NCI-H526 (cell line): Measurements from ENCODE around the gene TAF4.
"Not testable (repeated sequence)": the region's sequence is repeated elsewhere in the genome, so short reads cannot be mapped to it uniquely, and the experiment has no call there.

Source experiments
- DNase-seq, 2 experiments: peaks; one replicate each; lab custom pipeline; 2025; lab: John Stamatoyannopoulos, UW

The TAF4 gene

DNA sequence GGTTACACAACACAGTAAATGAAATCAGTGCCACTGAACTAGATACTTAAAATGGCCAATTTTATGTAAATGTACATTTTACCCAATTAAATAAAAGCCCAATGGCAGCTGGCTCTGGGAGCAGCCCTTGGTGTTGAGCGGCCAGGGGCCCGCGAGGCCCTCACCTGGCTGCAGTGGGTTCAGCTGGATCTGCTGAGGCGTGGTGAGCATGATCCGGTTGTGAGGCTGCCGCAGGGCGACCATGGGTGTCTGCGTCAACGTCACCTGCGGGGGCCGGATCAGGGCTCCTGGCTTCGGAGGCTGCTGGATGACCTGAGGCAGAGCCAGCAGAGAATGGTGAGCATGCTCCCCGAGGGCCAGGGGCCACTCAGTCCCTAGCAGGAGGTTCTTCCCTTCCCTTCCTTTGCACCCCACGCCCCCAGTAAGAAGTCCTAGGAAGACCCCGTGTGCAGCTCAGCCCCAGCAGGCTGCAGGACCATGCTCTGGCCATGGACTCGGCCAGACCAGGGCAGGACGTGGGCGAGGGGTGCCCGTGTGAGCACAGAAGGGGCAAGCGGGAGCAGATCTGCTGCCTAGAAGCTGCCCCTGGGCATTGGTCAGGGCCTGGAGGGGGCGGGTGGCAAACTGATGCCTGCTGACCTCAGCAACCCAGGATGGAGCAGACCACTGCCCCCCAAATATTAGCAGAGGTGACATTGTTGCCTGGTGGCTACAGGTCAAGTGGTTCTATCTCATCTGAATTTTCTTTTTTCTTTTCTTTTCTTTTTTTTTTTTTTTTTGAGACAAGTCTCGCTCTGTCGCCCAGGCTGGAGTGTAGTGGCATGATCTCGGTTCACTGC lies 61.9 kb downstream of the TAF4 start:
- DNase-seq, result no peak

DNA sequence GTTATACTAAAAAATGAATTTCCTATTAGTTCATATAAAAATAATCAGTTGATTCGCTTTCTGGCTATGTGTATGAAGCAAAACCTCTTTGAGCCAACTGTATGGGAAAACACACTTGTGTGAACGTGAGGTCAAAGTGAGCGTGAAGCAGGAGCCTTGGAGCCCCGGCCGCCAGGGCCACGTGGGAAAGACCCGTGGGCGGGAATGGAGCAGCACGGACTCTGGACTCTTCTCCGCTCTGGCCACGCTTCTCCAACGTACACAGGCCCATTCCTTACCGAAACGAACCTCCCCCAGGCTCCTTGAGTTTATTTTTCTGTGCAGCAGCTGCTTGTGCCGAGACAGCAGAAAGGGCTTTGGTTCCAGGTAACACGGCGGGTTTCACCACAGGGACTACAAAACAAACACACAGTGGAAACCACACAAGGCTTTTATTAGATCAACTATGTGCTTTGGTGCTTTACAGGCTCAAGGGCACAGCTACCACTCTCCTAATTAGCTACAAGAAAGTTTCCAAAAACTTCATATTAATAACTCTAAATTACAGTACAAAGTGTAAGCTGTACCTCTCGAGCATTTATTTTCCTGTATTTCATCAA lies 62.7 kb downstream of the TAF4 start:
- no peak for DNase-seq

DNA sequence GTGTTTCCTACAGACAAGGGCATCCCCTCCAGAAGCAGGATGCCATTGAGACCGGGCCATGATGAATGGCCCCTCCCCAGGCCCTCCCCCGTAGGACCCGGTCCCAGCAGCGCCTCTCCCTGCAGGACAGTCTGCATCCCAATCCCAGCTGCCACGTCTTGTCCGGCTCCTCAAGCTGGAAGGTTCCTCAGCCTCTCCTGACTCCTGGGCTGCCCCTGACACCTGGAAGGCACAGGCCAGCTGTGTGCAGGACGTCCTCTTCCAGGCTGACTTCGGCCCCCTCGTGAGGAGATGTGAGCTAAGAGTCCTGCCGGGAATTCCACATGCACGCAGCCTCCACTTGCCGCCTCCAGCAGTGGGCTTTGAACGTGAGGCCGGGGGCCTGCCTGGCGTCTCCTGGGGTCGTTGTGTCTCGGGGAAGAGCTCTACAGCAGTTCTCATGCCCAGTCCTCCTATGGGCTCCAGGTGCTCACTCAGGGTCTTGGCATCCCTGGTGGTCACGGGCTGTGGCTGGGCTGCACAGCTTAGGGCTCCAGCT lies 64.4 kb downstream of the TAF4 start:
- no peak for DNase-seq

DNA sequence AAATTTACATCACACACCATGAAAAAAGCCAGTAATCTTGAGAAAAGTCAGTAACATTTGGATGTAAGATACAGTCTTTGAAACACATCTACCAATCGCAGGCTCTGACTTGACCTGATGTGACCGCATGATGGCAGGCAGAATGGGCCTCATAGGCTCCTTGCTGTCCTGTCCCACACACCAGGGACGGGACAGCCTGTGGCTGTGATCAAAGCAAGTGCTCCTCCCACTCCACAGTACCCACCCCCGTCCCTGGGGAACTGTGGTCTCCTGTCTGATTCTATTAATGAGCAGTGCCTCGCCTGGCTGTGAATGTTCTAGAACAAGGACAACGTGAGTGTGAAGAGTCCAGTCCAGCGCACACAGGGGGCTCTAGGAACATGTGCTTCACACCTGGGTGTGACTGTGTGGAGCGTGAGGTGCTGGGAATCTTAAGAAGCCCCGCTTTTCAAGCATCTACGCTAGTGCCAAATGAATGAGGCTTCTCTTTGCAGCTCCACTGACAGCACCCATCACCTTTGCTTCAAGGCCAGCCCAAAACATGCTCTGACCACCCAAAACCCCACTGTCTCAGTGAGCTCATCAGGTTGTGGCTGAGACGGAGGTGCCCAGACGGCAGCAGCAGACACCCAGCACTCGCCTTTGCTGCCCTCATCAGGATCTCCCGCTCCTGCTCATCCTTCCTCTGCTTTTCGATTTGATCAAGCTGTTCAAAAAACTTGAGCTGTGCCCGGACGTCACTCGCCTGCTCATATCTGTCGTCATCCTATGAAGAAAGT lies 67.1 kb downstream of the TAF4 start:
- DNase-seq, result peak in 1 of 2 experiments; percentile 57

DNA sequence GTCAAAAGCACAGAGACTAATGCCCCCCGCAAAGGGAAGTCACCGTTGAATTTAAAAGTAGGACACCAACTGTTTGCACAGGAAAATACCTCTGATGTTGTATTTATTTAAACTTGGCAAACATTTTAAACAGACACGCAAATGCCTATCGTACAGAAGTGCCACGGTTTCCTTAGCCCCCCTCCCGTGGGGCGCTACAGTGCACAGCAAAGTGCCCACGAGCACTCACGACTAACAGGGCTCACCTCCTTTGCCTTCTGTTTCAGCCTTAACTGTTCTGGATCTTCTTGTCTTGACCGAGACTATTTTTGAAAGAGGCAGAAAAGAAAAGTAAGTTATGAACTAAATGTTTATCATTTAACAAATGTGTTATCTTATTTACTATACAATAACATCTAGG lies 67.8 kb downstream of the TAF4 start:
- peak in 1 of 2 experiments; percentile 56 for DNase-seq

DNA sequence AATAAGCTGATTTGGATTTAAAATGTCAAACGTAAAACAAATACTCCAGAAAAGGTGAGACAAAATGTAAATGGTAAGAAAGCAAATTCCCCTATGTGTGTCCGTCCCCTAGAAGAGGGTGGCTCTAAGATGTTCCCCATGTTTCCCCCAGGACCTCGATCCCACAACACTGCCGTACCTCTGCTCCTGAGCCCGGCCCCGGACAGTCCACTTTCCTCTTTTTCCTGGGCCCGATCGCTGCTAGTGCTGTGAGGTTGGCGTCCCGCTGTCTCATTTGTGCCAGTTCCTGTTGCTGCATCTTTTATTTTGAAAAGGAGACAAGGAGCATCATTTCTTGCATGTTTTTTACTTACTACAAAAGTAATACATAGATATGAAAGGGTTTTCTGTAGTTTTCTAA lies 68.3 kb downstream of the TAF4 start:
- DNase-seq, result peak in 1 of 2 experiments; percentile 27

DNA sequence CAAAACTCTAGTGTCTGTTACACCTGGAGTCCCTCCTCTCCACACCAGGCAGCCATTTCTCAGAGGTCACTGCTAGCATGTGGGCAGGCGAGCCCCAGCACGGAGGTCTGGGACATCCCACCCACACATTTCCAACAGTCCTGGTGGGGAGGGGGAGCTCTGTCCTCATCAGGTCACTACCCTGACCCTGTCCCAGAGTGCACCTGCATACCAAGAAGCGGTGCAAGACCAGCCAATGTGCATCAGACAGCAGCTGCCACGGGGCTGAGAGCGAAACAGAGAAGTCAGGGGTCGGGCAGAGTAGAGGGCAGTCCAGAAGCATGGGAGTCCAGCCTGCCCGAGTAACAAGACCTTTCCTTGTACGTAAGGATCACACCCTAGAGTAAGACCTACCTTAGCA lies 71.1 kb downstream of the TAF4 start:
- no peak for DNase-seq

DNA sequence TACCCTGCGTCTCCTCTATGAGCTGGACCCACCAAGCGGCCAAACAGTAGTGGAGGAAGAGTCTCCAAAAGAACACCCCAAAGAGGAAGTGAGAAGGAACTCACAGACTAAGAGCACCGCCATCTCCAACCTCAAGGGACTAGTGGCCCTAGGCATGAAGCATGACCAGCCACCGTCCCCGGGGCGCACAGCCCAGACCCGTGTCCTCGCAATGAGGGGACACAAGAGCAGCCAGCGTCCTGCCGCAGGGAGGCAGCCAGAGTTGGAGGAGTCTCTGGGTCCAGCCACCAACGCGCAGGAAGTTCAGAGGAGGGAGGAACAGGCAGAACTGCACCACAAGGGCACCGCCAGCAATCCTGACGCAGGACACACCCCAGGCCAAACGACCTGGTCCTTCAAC lies 72.6 kb downstream of the TAF4 start:
- no peak for DNase-seq

DNA sequence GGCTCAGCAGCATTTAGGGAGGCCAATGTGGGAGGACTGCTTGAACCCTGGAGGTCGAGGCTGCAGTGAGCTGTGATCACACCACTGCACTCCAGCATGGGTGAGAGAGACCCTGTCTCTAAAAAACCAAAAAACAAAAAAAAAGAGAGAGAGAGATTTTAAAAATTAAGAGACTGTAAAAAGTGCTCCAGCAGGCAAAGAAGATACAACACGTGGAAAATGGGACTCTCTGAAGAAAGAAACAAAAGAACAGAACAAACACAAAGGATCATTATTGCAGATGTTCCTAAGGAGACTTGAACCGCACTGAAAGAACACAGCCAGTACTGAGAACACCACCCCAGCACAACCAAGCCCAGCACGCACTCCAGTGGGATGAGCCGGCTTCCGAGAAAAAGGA lies 74.2 kb downstream of the TAF4 start:
- DNase-seq, result no peak

DNA sequence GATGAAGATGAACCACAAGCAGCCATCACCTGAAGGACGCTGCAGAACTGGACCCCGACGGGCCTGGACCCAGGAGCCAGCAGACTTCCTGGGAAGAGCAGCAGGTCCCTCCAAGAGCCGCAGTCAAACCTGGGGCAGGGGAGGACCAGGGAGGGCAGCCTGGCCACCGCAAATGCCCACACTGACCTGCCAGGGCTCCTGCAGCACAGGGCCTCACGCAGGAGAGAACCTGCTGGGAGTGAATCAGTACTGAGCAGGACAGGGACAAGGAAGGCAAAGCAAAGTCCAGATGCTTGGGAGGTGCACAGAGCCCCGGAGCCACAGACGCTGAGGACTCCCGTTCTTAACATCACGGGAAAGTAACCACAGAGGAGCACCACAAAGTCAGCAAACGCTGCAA lies 75.2 kb downstream of the TAF4 start:
- no peak for DNase-seq

DNA sequence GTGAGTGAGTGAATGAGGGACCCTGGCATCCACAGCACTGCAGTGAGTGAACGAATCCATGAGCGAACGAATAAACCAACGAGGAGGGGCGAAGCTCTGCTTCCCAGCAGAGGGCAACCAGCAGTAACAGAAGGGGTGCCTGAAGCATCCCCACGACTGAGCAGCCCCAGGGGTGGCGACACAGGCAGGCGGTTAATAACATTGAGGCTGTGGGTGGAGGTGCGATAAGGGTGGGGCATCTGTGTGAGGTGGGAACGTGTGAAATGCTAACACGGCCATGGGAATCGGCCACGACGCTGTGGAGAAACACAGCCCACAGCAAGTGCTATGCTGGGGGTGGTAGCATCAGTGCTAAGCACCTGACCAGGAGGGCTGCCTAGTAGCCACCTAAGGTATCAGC lies 75.9 kb downstream of the TAF4 start:
- DNase-seq, result no peak

DNA sequence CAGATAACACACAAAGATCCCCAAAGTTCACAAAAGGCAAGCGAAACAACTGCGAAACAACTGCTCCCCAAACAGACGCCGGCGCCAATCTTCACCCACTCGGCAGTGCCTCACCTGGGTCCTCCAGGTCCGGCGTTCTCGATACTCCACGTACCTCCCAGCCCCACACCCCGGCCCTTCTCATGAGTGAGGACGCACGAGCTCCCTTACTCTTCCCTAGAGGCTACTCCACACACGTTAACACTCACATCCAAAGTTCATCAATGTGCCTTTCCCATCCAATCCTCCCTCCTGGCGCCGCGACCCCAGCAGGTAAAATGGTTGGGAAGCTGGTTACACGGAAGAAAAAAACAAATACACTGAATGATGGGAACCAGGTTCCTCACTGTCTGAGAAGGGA lies 77.0 kb downstream of the TAF4 start:
- no peak for DNase-seq

DNA sequence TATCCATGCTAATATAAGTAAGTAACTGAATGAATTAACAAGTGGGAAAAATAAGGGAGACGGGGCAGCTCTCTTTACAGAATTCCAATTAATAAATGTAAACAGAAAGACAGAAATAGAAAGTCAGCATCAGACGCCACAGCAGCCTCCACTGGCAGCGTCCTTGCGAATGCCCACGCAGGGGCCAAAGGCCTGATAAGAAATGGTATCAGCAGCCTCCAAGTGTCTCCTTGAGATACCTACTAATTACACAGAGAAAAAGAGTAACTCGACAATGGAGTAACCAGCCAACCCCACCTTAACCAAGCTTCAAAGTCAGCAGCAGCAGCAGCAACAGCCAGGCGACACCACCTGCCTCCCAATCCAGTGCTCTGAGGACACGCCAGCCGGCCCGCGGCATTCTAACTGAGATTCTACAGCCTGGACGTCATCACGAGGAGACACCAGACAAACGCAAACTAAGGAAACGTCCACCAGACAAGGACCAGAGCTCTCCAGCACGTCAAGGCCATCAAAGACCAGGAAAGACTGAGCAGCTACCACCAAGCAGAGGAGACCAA lies 78.8 kb downstream of the TAF4 start:
- no peak for DNase-seq

DNA sequence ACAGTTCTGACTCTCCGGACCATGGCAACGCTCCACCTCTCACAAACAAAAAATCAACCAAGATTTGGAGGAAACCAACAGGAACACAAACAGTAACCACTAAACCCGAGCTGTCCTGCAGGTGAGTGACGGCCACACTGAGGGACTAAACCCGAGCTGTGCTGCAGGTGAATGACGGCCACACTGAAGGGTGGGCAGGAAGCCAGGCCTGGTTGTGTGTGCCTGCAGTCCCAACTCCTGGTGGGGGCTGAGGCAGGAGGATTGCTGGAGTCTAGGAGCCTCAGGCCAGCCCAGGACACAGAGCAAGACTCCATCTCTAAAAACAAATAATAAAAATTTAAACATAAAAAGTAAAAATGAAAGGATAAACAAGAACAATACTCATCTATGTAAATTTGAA lies 80.6 kb downstream of the TAF4 start:
- DNase-seq, result no peak

DNA sequence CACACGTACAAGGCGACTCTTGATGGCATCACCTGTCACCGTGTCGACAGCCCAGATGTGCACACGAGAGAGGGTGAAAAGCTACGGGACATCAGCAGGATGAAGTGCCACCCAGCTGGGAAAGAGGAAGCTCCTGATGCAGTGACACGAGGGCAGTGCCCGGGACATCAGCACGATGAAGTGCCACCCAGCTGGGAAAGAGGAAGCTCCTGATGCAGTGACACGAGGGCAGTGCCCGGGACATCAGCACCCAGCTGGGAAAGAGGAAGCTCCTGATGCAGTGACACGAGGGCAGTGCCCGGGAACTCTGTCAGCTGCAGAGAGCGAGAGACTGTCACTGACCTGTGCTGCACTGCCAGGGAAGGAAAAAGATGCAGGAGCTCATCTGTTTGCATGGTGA lies 81.2 kb downstream of the TAF4 start:
- not testable (repeated sequence) for DNase-seq

DNA sequence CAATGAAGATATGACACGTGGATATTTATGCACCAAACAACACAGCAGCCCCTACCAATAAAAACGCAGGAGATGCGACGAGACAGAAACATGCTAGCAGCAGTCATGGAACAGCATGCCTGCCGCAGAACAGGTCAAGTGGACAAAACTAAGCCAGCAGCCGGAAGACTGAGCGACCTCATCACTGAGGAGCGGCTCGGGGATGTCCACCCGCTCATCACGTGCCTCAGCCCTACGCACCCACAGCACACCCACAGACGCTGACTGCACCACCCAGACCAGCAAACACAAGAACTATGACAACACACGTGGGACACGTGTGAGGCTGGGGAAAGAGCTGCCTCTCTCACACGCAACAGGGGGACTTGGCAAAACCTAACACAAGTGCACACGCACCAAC lies 81.7 kb downstream of the TAF4 start:
- DNase-seq, result no peak

DNA sequence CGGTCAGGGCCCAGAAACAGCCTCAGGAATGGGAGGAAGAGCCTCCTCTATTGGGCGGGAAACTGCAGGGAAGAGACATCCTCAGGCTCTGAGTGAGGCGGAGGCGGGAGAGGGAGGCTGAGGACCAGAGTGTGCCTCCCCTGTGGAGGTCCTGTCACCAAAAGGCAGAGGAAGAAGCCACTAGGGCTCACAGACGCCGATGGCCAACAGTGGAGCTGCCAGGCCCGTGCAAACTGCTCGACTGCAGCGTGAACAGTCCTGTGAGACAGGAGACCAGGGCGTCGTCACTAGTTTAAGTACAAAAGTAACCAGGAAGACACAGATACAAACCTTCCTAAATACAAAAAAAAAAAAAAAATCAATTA lies 82.7 kb downstream of the TAF4 start:
- no peak for DNase-seq

DNA sequence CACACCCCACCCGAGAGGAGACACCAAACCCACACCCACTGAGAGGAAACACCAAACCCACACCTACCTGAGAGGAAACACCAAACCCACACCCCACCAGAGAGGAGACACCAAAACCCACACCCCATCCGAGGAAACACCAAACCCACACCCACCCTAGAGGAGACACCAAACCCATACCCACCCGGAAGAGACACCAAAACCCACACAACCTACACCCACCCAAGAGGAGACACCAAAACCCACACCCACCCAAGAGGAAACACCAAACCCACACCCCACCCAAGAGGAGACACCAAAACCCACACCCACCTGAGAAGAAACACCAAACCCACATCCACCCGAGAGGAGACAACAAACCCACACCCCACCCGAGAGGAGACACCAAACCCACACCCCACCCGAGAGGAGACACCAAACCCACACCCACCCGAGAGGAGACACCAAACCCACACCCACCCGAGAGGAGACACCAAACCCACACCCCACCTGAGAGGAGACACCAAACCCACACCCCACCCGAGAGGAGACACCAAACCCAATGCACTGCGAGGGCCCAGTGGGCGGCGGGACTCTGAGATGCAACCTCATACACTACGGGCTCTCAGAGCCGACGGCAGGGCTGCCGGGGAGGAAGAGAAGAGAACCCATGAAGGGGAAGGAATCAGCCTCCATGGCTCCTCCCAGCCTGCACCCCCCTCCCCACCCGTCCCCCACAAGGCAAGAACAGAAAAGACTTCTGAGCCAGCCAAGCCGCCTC lies 83.3 kb downstream of the TAF4 start:
- DNase-seq, result no peak

DNA sequence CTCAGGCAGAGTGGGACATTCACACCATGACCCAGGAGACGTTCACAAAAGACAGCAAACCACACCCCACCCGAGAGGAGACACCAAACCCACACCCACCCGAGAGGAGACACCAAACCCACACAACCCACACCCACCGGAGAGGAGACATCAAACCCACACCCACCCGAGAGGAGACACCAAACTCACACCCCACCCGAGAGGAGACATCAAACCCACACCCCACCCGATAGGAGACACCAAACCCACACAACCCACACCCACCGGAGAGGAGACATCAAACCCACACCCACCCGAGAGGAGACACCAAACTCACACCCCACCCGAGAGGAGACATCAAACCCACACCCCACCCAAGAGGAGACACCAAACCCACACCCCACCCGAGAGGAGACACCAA lies 84.0 kb downstream of the TAF4 start:
- not testable (repeated sequence) for DNase-seq

DNA sequence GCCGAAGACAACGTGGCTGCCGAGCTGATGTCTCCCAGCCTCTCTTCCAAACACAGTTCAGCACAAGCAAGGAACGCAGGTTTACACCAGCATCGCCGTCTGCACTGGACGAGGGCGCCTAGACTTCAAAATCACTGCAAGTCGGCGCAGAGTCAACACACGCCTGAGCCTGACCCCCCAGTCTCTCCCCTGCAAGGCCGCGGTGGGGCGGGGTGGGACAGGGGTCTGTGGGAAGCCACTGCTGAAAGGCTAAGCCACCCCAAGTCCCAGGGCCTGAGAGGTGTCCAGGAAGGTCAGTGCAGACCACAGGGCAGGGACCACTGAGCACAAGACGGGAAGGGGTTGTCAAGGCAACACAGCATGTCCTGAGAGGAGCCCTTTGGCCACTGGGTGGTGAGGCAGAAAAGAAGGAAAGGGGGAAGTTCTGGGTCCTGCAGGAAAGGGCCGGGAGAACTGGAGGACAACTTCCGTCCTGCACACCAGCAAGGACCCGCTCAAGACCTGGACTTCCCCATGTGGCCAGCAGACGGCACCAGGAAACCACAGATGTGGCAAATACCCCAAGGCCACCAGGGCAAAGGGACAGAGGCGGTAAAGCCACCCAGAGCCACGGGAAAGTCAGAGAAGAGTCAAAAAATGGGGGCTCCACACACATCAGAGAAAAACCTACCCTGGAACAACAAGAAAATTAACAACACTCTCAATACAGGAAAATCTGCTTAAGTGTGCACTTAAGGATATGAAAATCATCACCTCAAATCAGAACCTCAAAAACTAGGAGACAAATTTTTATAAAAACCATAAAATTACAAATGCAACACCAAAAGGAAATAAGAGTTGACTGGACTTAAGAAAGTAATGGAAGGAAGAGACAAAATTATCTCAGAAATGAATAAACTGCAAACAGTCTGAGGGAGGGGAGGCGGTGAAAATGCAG lies 84.8 kb downstream of the TAF4 start:
- DNase-seq, result peak in 1 of 2 experiments; percentile 49
